HG02884 (cell line): ENCODE results near the gene AJUBA.
"Not testable (repeated sequence)": the region's sequence is repeated elsewhere in the genome, so short reads cannot be mapped to it uniquely, and the experiment has no call there.

Experiments used
- ATAC-seq: cut with Tn5 transposase; IDR thresholded peaks from one replicate; pipeline ENCODE4 v1.9.1; 2021; ENCODE audit warnings: mild to moderate bottlenecking, moderate library complexity; ENCODE audit not compliant: unreplicated experiment

The AJUBA gene

DNA sequence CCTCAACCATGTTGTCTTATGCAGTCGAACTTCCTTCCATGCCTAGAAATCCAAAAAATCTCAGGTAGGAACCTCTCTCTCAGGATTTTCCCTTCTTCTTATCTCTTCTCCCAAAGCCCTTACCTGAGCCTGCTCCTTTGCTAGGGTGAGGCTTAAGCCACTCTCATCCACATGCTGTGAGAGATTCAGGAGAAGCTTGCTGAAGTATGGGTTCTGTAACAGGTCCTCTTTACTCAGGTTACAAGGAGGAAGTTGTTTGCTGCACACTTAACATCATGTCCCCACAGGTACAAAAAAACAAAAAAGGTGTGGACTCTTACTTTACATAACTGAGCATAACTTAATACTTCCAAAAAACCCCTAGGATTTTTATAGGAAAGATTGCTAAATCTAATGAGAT is 29.9 kb downstream of the AJUBA start:
- no peak for ATAC-seq

DNA sequence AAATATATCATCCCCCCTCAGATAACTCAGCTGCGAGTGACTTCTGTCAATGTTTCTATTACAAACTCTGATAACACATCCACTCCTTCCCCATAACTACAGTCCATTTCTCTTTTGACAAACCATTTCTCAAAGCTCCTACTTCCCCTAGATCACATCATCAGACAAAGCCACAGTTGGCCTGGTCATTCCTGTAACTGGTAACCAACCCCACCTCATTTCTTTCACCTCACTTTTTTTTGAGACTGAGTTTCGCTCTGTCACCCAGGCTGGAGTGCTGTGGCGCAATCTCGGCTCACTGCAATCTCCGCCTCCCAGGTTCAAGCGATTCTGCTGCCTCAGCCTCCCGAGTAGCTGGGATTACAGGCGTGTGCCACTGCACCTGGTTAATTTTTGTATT is 30.6 kb downstream of the AJUBA start:
- ATAC-seq, result not testable (repeated sequence)

DNA sequence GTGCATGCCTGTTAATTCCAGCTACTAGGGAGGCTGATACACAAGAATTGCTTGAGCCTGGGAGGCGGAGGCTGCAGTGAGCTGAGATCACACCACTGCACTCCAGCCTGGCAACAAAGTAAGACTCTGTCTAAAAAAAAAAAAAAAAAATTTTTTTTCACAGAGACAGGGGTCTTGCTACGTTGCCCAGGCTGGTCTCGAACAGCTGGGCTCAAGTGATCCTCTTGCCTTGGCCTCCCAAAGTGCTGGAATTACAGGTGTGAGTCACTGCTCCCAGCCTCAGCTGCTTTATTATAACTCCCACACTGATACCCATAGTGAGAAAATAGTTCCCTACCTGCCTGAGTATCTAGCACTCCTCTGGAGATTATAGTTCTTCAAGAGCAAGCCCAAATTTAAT is 36.7 kb downstream of the AJUBA start:
- no peak for ATAC-seq

DNA sequence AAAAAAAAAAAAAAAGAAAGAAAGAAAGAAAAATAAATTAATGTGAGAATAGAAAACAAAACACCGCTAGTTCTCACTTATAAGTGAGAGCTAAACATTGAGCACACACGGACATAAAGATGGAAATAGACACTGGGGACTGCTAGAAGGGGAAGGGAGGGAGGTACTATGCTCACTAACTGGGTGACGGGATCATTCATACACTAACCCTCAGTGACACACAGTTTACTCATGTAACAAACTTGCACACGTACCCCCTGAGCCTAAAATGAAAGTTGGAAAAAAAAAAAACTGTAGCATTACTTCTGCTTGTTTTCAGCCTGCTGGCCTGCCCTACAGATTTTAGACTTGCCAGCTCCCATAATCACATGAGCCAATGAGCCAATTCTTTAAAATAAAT is 42.7 kb downstream of the AJUBA start:
- ATAC-seq, result no peak

DNA sequence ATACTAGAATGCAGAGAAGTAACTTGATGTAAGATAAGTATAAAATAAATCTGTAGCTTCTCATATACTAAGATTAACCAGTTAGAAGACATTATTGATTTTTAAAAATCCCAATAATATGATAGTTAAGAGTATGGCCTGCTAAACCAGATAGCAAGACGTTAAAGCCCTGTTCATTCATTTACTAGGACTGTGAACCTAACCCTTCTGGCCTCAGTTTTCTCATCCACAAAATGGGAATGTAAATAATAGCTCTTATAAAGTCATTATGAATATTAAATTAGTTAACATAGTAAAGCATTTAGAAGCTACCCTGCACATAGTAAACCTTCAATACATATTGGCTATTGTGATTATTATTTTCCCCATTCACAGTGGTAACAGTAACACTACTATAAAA is 47.2 kb downstream of the AJUBA start:
- no peak for ATAC-seq

DNA sequence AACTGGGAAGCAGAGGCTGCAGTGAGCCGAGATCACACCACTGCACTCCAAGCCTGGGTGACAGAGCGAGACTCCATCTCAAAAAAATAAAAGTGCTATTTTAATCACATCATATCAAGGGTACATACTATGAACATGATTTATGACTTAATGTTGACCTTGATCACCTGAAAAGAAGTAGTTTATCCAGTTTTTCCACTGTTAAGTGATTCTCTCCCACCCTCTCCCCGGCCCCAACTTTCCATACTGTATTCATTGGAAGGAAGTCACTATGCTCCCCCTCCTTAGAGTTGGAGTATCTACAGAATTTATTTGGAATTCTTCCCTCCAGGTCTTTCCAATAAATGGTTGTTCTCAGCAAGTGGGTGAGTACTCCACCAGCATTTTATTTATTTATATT is 50.2 kb downstream of the AJUBA start:
- ATAC-seq, result no peak

DNA sequence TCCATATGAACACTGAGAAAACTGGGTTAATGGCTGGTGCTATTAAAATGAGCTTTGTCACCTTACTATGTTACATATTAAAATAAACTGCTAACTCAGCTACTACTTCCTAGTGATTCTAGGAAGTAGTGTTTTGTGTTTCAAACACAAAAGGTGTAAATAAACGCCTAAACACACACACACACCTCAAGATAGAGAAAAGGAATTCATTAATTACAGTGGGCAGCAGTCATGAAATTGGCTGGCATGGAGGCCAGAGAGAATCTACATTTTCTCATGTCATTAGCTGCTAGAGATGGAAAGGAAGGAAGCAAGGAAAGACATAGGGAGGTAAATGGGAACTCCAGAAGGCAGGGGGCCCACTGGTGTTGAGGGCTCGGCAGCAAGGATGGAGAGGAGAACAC is 52.4 kb downstream of the AJUBA start:
- ATAC-seq, result no peak

DNA sequence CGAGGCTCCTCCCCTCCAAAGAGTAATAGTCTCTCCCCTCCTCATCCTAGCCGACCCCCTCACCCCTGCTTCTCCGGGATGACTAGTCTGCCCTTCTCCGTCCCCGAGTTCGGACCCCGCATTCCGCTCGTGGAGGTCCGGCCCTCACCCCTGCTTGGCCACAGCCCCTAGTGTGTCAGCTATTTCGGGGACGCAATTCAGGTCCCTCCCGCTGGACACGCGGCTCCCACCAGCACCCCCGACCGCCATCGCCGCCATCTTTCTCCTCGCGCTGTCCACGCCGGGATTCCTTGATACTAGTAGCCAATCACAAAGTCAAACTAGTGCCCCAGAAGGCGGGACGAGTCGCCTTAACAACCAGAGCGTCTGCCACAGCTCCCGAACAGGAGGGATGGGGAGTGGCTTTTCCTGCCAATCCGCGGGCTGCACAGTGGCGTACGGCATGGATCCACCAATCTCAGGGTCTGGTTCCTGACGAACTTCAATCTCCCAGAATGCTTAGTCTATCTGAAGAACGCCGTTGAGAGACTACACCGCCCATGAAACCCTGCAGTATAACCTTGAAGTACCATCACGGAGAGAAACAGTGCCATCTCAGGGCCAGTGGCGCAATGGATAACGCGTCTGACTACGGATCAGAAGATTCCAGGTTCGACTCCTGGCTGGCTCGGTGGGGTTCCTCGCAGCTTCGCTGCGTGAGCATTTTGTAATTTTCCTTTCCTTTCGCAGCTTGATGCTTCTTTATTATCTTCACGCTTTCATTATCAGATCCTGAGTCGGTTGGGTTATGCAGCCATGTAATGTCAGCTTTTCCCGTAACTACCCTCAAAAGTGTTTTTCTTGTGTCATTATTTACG is 53.0 kb downstream of the AJUBA start, which contains the start of gene PRMT5:
Gene PRMT5 (minus strand): TSS at position 273 of the 857 bp plus-strand sequence. CDS start 15 bp downstream, at position 258.
- peak; percentile 91 for ATAC-seq

DNA sequence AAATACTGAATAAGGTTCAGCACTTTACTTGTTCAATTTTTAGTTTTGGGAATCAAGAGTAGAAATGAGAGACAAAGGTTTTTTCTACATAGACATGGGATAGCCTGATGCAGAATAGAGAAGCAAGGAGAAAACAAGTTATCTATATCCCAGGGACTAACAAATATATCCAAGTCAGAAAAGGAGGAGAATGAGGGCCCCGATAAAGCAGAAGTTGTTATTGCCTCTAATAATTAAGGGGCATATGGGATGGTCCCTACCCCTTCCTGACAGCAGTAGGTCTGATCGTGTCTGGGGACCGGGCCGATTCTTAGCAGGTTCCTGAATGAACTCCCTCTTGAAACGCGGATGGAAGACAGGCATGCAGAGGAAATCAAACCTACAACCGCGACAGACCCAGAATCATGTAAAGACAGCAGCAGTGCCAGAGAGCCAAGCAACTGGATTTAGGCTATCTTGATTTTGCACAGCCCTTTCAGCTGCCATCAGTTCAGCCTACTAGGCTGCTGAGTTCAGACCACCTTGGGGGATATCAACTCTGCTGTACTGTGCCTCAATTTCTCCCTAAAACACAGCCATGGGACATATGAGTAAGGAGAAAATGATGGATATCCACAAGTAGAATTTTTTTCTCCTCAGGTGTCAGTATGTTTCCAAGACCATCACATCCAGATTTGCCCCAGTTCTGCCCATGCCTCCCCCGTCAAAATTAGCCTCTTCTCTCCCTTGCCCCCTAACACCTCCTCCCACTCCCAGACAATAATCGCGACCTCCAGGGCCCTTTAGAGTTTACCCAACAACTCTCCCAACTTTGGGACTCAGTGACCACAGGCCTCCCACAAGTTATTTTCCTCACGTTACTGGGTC is 53.9 kb downstream of the AJUBA start:
- no peak for ATAC-seq

DNA sequence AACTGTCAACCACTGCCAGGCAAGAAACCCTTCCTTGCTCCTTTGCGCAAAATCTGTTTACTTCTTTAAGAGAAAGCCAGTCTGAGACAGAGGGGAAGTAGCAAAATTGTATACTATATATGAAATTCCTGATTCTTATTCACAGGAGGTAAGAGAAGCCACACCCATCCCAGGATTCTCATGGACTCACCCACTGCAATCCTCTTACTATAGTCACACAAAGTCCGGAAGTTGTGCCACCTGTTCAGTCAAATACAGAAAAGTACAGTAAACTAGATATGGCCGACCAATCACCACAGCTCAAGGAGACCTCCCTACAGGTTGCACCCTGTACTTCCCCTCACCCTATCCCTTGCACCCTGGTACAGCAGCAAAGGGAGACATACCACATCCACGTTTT is 56.0 kb downstream of the AJUBA start:
- no peak for ATAC-seq

DNA sequence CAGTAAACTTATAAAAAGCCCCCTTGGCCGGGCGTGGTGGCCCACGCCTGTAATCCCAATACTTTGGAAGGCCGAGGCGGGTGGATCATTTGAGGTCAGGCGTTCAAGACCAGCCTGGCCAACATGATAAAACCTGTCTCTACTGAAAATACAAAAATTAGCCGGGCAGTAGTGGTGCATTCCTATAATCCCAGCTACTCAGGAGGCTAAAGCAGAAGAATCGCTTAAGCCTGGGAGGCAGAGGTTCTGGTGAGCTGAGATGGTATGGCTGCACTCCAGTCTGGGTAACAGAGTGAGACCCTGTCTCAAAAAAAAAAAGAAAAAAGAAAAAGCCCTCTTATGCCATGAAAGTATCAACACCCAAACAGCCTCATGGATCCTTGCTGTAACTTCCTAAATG is 56.8 kb downstream of the AJUBA start:
- ATAC-seq, result no peak

DNA sequence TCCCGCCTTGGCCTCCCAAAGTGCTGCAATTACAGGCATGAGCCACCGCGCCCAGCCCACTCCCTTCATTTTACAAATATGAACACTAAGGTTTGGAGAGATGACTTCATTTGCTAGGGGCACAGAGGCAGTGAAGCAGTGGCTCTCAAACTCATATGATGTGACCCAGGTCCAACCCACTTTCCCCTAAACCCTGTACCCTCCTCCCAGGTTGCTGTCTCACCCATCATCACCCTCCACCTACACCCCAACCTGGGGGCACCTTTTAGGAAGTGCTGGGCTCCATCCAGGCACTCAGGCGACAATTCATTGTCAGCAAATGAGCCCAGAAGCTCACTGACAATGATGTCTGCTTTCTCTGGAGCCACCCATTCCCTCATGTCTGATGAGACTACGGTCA is 58.6 kb downstream of the AJUBA start:
- no peak for ATAC-seq

DNA sequence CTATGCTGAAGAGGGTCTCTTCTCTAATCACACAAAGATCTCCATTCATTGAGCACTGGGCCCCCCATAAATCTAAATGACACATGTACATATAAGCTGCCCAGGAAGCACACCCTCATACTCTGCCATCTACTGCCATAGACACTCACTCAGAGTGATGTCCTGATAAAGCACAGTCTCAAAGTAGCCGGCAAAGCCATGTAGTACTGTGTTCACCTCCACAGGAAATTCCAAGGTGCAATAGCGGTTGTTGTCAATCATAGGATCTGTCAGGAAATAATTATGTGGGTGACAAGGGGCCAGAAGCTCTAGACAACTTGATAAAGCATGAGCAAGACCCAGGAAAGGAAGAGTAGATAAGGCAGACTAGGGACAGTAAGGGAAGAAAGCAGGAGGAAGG is 60.1 kb downstream of the AJUBA start:
- no peak for ATAC-seq
